Measurements from ENCODE around the gene NPEPL1. TPM values are rescaled to one million over a fixed set of nuclear protein-coding genes. Genes with fewer than 3 reads are reported as not detected.
A peak's percentile ranks its signal among the peaks of the same experiment; 100 is the strongest.

NPEPL1 gene
- total RNA-seq, 1 experiment from 2014 or later, result 41.9 TPM

GRCh38 chr20:58651946-58652605 is 40.5 kb upstream of the NPEPL1 start:
- CTCF ChIA-PET, result interaction anchor here (0.6 to 1.8 kb wide), 16 partner anchors 15 to 1182 kb away, joined by 3 to 32 read pairs (median 4); partner anchors contain the start of gene VAPB
- TSS peak; percentile 89 for BruUV-seq (replicated peaks)

GRCh38 chr20:58652606-58653294 is 39.9 kb upstream of the NPEPL1 start:
- POLR2A ChIA-PET, result interaction anchor here (0.6 to 0.7 kb wide), 3 partner anchors 41 to 367 kb away, joined by 3 to 7 read pairs (median 3); no protein-coding TSS in a partner anchor

More at GRCh38 chr20:58651946-58652605, 40.5 kb upstream of the NPEPL1 start:
- H3K36me3 ChIP-seq (ENCODE audit: control insufficient read depth, insufficient read depth, low read length), result no peaks in the 10 kb centered on the region; the same call in 1 of the 2 replicates
- Mint-ChIP-seq H3K4me3 (ENCODE audit: unreplicated experiment) (peak overlapping the region; percentile 88), H3K27me3 (ENCODE audit: insufficient read depth, unreplicated experiment) (no peaks in the 10 kb centered on the region), H3K9me3 (ENCODE audit: unreplicated experiment) (no peaks in the 10 kb centered on the region), H3K27ac (ENCODE audit: unreplicated experiment) (peak overlapping the region; percentile 91), H3K4me1 (ENCODE audit: low read depth, unreplicated experiment) (peaks cover 23% of the 10 kb centered on the region), H3K36me3 (ENCODE audit: insufficient read depth, unreplicated experiment) (peaks cover 22% of the 10 kb centered on the region)
- no peaks in the 10 kb centered on the region for H3K9me3 ChIP-seq
- POLR2A ChIA-PET, result interaction anchor here (0.6 to 1.5 kb wide), 7 partner anchors 7 to 656 kb away, joined by 3 to 10 read pairs (median 5); partner anchors contain the start of gene VAPB
- H3K4me3 ChIP-seq (ENCODE audit: low read depth, low read length), result peak overlapping the region; percentile 69
- H3K27me3 ChIP-seq (replicated peaks; ENCODE audit: control insufficient read depth, insufficient read depth, low read length), result no peaks in the 10 kb centered on the region
- peaks cover 23% of the 10 kb centered on the region for H3K4me1 ChIP-seq
- peak in 1 of 2 experiments; percentile 55 for DNase-seq
- no peak for TF ChIP-seq CTCF (IDR thresholded peaks at IDR 0.05; ENCODE audit: insufficient read depth in 1 of 2, low read depth in 1 of 2, low read length in 1 of 2, severe bottlenecking in 1 of 2, unreplicated experiment in 1 of 2)
- intact Hi-C loops (cut with micrococcal nuclease; ENCODE audit: unreplicated experiment), result loop anchor here (1.0 to 5.0 kb wide), 6 partner anchors 8 to 415 kb away; partner anchors contain the start of genes GNAS, GNAS-AS1 and NPEPL1

More at GRCh38 chr20:58652606-58653294, 39.9 kb upstream of the NPEPL1 start:
- Histone ChIP-seq H3K27me3 (replicated peaks; ENCODE audit: control insufficient read depth, insufficient read depth, low read length) (no peaks in the 10 kb centered on the region), H3K4me3 (ENCODE audit: low read depth, low read length) (peak overlapping the region; percentile 69), H3K36me3 (ENCODE audit: control insufficient read depth, insufficient read depth, low read length) (no peaks in the 10 kb centered on the region; the same call in 1 of the 2 replicates), H3K9me3 (no peaks in the 10 kb centered on the region), H3K4me1 (peaks cover 23% of the 10 kb centered on the region)
- CTCF ChIA-PET, result interaction anchor here (0.6 to 1.8 kb wide), 4 partner anchors 41 to 194 kb away, joined by 3 to 8 read pairs (median 4); no protein-coding TSS in a partner anchor
- DNase-seq, result no peak
- Mint-ChIP-seq H3K27ac (ENCODE audit: unreplicated experiment) (peak overlapping the region; percentile 91), H3K36me3 (ENCODE audit: insufficient read depth, unreplicated experiment) (peaks cover 22% of the 10 kb centered on the region), H3K27me3 (ENCODE audit: insufficient read depth, unreplicated experiment) (no peaks in the 10 kb centered on the region), H3K9me3 (ENCODE audit: unreplicated experiment) (no peaks in the 10 kb centered on the region), H3K4me3 (ENCODE audit: unreplicated experiment) (peak overlapping the region; percentile 88), H3K4me1 (ENCODE audit: low read depth, unreplicated experiment) (peaks cover 23% of the 10 kb centered on the region)
- TF ChIP-seq CTCF (IDR thresholded peaks at IDR 0.05; ENCODE audit: insufficient read depth in 1 of 2, low read depth in 1 of 2, low read length in 1 of 2, severe bottlenecking in 1 of 2, unreplicated experiment in 1 of 2), result no peak
- no TSS peak for BruUV-seq (replicated peaks)
- intact Hi-C loops (cut with micrococcal nuclease; ENCODE audit: unreplicated experiment), result loop anchor here (1.0 to 5.0 kb wide), 3 partner anchors 8 to 200 kb away; partner anchors contain the start of genes GNAS, GNAS-AS1 and NPEPL1

Measured in Caco-2 (cell line).